Dedifferentiated amniotic fluid mesenchymal stem cell (primary cell): ENCODE results near the gene RNPEPL1.

ENCODE experiments used
- DNase-seq: peaks from one replicate; pipeline ENCODE4 v3.0.0-alpha.2; 2016; ENCODE audit errors: extremely low spot score

Gene RNPEPL1

GRCh38 chr2:240591784-240592183 is 23.5 kb downstream of the RNPEPL1 start:
- DNase-seq, result no peak

GRCh38 chr2:240593026-240593702 is 24.9 kb downstream of the RNPEPL1 start:
- no peak for DNase-seq

GRCh38 chr2:240593703-240594451 is 25.6 kb downstream of the RNPEPL1 start:
- no peak for DNase-seq

GRCh38 chr2:240594511-240595380 is 26.5 kb downstream of the RNPEPL1 start:
- no peak for DNase-seq

GRCh38 chr2:240595381-240596079 is 27.2 kb downstream of the RNPEPL1 start:
- no peak for DNase-seq

GRCh38 chr2:240596080-240596460 is 27.8 kb downstream of the RNPEPL1 start:
- DNase-seq, result no peak

- DNase-seq, result no peak
Observed at GRCh38 chr2:240596491-240596931, 28.2 kb downstream of the RNPEPL1 start.

- DNase-seq, result no peak
Observed at GRCh38 chr2:240597054-240597418, 28.8 kb downstream of the RNPEPL1 start.

- DNase-seq, result no peak
Observed at GRCh38 chr2:240597419-240598181, 29.3 kb downstream of the RNPEPL1 start.

GRCh38 chr2:240598311-240598911 is 30.1 kb downstream of the RNPEPL1 start:
- no peak for DNase-seq

GRCh38 chr2:240599141-240599583 is 30.9 kb downstream of the RNPEPL1 start:
- no peak for DNase-seq

- no peak for DNase-seq
Observed at GRCh38 chr2:240600451-240600961, 32.2 kb downstream of the RNPEPL1 start.

- DNase-seq, result no peak
Observed at GRCh38 chr2:240601061-240601830, 33.0 kb downstream of the RNPEPL1 start.

GRCh38 chr2:240601831-240602160 is 33.5 kb downstream of the RNPEPL1 start:
- no peak for DNase-seq

GRCh38 chr2:240602266-240603050 is 34.2 kb downstream of the RNPEPL1 start:
- DNase-seq, result no peak

- no peak for DNase-seq
Observed at GRCh38 chr2:240603081-240603835, 35.0 kb downstream of the RNPEPL1 start.

- no peak for DNase-seq
Observed at GRCh38 chr2:240603846-240604245, 35.6 kb downstream of the RNPEPL1 start.

GRCh38 chr2:240604291-240604938 is 36.1 kb downstream of the RNPEPL1 start:
- DNase-seq, result no peak
